NT2/D1 (cell line): ENCODE results near the gene FAM47E.
"Not testable (repeated sequence)": the region's sequence is repeated elsewhere in the genome, so short reads cannot be mapped to it uniquely, and the experiment has no call there.

Experiments
- SUZ12 ChIP-seq: IDR thresholded peaks from 2 replicates; pipeline ENCODE4 v1.6.1; 2011; ENCODE audit not compliant: insufficient read length, insufficient read depth; ENCODE audit errors: extremely low read depth
- YY1 ChIP-seq: IDR thresholded peaks from 2 replicates; pipeline ENCODE4 v1.6.1; 2011; ENCODE audit not compliant: insufficient read length, insufficient read depth

DNA sequence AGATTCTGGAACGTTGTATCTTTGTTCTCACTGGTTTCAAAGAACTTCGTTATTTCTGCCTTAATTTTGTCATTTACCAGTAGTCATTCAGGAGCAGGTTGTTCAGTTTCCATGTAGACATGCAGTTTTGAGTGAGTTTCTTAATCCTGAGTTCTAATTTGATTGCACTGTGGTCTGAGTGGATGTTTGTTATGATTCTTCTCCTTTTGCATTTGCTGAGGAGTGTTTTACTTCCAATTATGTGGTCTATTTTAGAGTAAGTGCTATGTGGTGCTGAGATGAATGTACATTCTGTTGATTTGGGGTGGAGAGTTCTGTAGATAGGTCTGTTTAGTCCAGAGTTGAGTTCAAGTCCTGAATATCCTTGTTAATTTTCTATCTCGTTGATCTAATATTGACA is 36.3 kb downstream of the FAM47E start:
- not testable (repeated sequence) for TF ChIP-seq YY1, SUZ12
